Gastroesophageal sphincter (tissue), 4 donors: ENCODE data around the gene NISCH. TPM values are rescaled to one million over a fixed set of nuclear protein-coding genes. Genes with fewer than 3 reads are reported as not detected.

Experiments used
- ATAC-seq: fragments of 150-250 bp; one replicate; pipeline ENCODE4 v1.9.1; 2016; ENCODE audit warnings: mild to moderate bottlenecking, moderate library complexity
- H3K27ac ChIP-seq, 4 donors: fragments of 200-600 bp; sonication (generic) in 3 of 4; 1 replicate in 3 of 4; 2 replicates in 1 of 4; pipeline ENCODE4 v1.5.1; 2016 to 2019
- H3K27me3 ChIP-seq: fragments of 200-600 bp; sonication (generic); one replicate; pipeline ENCODE4 v1.5.1; 2019
- H3K36me3 ChIP-seq, 2 donors: fragments of 200-600 bp; sonication (generic); one replicate each; pipeline ENCODE4 v1.5.1; 2019; ENCODE audit warnings: control low read depth in 1 of 2
- H3K4me1 ChIP-seq, 3 donors: fragments of 200-600 bp; sonication (generic); 1 replicate in 2 of 3; 2 replicates in 1 of 3; pipeline ENCODE4 v1.5.1; 2016 to 2019; ENCODE audit warnings: control low read depth in 2 of 3
- H3K4me3 ChIP-seq, 2 donors: fragments of 200-600 bp; sonication (generic); one replicate each; pipeline ENCODE4 v1.5.1; 2019; ENCODE audit warnings: mild to moderate bottlenecking in 1 of 2, moderate library complexity in 1 of 2
- H3K9me3 ChIP-seq, 3 donors: fragments of 200-600 bp; sonication (generic); one replicate each; pipeline ENCODE4 v1.5.1; 2017 to 2019; ENCODE audit warnings: control low read depth in 2 of 3
- EP300 ChIP-seq: sonication (generic); formaldehyde crosslinking; IDR thresholded peaks from one replicate; pipeline ENCODE4 v1.6.1; 2017; ENCODE audit warnings: antibody characterized with exemption, mild to moderate bottlenecking
- POLR2A ChIP-seq, 2 donors: fragments of 450-650 bp; IDR thresholded peaks; one replicate each; pipeline ENCODE4 v1.6.1; 2017; ENCODE audit warnings: antibody characterized with exemption in 2 of 2, mild to moderate bottlenecking in 2 of 2, moderate library complexity in 1 of 2
- POLR2AphosphoS5 ChIP-seq: sonication (generic); formaldehyde crosslinking; IDR thresholded peaks from one replicate; pipeline ENCODE4 v1.6.1; 2017; ENCODE audit warnings: antibody characterized with exemption
- WGBS, 2 donors: methylation state at CpG; one replicate each; pipeline ENCODE4 v1.1.5; 2018; ENCODE audit warnings: low coverage in 1 of 2; 5-methylcytosine and 5-hydroxymethylcytosine counted together
- total RNA-seq, 4 donors: library from RNA; depleted of rRNA; stranded (reverse); fragments of >200 nt; gene quantifications; one replicate each; pipeline ENCODE4 v1.1.0, GENCODE V29; 2016
- TF ChIP-seq, protein P1 (sequence below), 4 experiments: fragments of 200-600 bp in 2 of 4; fragments of 450-650 bp in 2 of 4; sonication (generic) in 1 of 4; IDR thresholded peaks; one replicate each; pipeline ENCODE4 v1.5.1; 2017 to 2019; ENCODE audit warnings: antibody characterized with exemption in 4 of 4, mild to moderate bottlenecking in 2 of 4, moderate library complexity in 2 of 4

Gene NISCH
- total RNA-seq, 4 donors from 2014 or later: 56.7 to 95.9 (median 78.9) TPM

DNA sequence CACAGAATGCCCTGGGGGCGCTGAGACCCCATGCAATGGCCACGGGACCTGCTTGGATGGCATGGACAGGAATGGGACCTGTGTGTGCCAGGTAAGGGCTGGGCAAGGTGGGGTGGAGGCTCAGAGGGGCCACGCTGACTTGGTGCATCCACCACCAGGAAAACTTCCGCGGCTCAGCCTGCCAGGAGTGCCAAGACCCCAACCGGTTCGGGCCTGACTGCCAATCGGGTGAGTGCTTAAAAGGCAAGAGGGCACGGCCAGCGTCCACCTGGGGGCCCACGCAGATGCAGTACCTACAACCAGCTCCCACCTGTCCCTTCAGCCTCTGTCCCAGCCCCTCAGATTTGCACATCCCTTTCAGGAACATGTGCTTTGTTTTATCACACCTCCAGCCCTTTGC is 46.6 kb downstream of the NISCH start:
- Histone ChIP-seq H3K9me3 (no peaks in the 10 kb centered on the region), H3K36me3 (peaks cover 0 to 15% of the 10 kb centered on the region in 2 donors), H3K4me3 (no peak overlapping the region), H3K4me1 (peaks cover 0 to 6% (median 0%) of the 10 kb centered on the region in 3 donors), H3K27ac (no peak overlapping the region), H3K27me3 (no peaks in the 10 kb centered on the region)
- TF ChIP-seq, protein P1, sequence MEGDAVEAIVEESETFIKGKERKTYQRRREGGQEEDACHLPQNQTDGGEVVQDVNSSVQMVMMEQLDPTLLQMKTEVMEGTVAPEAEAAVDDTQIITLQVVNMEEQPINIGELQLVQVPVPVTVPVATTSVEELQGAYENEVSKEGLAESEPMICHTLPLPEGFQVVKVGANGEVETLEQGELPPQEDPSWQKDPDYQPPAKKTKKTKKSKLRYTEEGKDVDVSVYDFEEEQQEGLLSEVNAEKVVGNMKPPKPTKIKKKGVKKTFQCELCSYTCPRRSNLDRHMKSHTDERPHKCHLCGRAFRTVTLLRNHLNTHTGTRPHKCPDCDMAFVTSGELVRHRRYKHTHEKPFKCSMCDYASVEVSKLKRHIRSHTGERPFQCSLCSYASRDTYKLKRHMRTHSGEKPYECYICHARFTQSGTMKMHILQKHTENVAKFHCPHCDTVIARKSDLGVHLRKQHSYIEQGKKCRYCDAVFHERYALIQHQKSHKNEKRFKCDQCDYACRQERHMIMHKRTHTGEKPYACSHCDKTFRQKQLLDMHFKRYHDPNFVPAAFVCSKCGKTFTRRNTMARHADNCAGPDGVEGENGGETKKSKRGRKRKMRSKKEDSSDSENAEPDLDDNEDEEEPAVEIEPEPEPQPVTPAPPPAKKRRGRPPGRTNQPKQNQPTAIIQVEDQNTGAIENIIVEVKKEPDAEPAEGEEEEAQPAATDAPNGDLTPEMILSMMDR (IDR thresholded peaks at IDR 0.05): no peak
- TF ChIP-seq EP300 (no peak), POLR2AphosphoS5 (no peak), POLR2A (IDR thresholded peaks at IDR 0.05) (no peak)
- no peak for ATAC-seq
- 88% methylated on average over 4 of the region's 11 CpGs; no CpG with 5 or more reads in 1 of the 2 donors for WGBS, 2 donors

DNA sequence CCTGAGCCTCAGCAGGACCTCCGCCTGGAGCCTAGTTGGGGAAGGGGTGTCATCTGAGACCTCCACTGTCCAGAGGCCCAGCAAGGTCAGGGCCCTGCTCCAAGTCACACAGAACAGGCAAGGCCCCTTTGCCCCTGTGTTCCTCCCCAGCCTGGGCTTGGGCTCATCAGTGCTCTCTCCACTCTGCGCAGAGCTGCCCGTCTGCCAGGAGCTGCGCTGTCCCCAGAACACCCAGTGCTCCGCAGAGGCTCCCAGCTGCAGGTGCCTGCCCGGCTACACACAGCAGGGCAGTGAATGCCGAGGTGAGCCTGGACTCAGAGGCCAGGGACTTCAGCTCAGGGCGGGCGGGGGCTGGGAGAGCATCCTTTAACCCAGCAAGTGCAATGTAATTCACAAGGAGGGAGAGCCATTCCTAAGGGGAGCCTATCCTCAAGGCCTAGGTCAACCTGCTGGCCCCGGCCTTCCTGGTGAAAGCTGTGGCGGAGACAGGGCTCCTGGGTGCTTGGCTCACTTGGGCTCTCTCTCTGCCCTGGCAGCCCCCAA is 47.5 kb downstream of the NISCH start:
- H3K27ac ChIP-seq: no peak overlapping the region
- 98% methylated on average over 8 of the region's 11 CpGs; no CpG with 5 or more reads in 1 of the 2 donors for WGBS, 2 donors
- ATAC-seq: no peak
- no peak overlapping the region for H3K4me3 ChIP-seq
- TF ChIP-seq POLR2A (IDR thresholded peaks at IDR 0.05) (no peak), EP300 (no peak), POLR2AphosphoS5 (no peak)
- TF ChIP-seq, protein P1 (IDR thresholded peaks at IDR 0.05): no peak
- H3K4me1 ChIP-seq: peaks cover 0 to 6% (median 0%) of the 10 kb centered on the region in 3 donors
- no peaks in the 10 kb centered on the region for H3K9me3 ChIP-seq
- H3K36me3 ChIP-seq: peaks cover 0 to 16% of the 10 kb centered on the region in 2 donors
- no peaks in the 10 kb centered on the region for H3K27me3 ChIP-seq

DNA sequence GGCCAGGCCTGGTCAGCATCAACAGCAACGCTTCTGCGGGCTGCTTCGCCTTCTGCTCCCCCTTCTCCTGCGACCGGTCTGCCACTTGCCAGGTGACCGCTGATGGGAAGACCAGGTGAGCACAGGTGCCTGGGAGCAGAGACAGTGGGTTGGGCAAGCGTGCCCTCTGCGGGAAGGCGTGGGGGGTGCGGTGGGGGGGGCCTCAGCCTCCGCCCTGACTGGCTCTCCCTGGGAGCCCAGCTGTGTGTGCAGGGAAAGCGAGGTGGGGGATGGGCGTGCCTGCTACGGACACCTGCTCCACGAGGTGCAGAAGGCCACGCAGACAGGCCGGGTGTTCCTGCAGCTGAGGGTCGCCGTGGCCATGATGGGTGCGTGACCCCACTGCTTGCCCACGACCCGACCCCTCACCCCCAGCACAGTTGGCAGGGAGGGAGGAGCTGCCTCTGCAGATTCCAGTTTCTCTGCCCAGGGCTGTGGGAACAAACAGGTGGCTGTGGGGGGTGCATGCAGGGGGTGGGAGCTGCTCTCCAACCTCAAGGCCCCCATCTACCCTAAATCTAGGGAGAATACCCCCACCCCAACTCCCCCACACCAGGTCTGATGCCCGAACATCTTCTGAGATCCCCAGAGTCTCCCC is 48.5 kb downstream of the NISCH start:
- H3K27ac ChIP-seq: no peak overlapping the region
- H3K27me3 ChIP-seq: no peaks in the 10 kb centered on the region
- TF ChIP-seq, protein P1 (IDR thresholded peaks at IDR 0.05): no peak
- no peak for TF ChIP-seq POLR2A (IDR thresholded peaks at IDR 0.05)
- TF ChIP-seq POLR2AphosphoS5: no peak
- TF ChIP-seq EP300: no peak
- no peak for ATAC-seq
- no peaks in the 10 kb centered on the region for H3K4me1 ChIP-seq
- no peaks in the 10 kb centered on the region for H3K9me3 ChIP-seq
- 67% methylated on average over 1 of the region's 23 CpGs; no CpG with 5 or more reads in 1 of the 2 donors for WGBS, 2 donors
- peaks cover 0 to 20% of the 10 kb centered on the region in 2 donors for H3K36me3 ChIP-seq
- H3K4me3 ChIP-seq: no peak overlapping the region

DNA sequence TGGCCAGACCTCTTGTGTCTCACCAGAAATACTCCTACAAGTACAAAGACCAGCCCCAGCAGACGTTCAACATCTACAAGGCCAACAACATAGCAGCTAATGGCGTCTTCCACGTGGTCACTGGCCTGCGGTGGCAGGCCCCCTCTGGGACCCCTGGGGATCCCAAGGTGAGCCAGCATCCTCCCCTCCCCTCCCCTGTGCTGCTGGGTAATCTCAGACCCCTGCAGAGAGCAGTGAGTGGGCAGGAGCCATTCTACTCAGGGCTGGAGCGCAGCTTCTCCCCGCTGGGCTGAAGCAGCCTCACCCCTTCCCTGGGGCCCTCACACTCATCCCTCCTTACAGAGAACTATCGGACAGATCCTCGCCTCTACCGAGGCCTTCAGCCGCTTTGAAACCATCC is 49.6 kb downstream of the NISCH start:
- Histone ChIP-seq H3K9me3 (no peaks in the 10 kb centered on the region), H3K4me3 (no peak overlapping the region), H3K27me3 (no peaks in the 10 kb centered on the region), H3K36me3 (peaks cover 0 to 23% of the 10 kb centered on the region in 2 donors), H3K27ac (no peak overlapping the region), H3K4me1 (no peaks in the 10 kb centered on the region)
- WGBS, 2 donors: 87% methylated on average over 3 of the region's 10 CpGs; no CpG with 5 or more reads in 1 of the 2 donors
- no peak for TF ChIP-seq POLR2A (IDR thresholded peaks at IDR 0.05)
- TF ChIP-seq, protein P1 (IDR thresholded peaks at IDR 0.05): no peak
- ATAC-seq: no peak
